Epidermal melanocyte (primary cell): ENCODE data around the gene MAPKAPK2.
"Not testable (repeated sequence)": the region's sequence is repeated elsewhere in the genome, so short reads cannot be mapped to it uniquely, and the experiment has no call there.

Experiments used
- DNase-seq: peaks from one replicate; pipeline ENCODE4 v3.0.0; 2011; ENCODE audit warnings: low spot score; ENCODE audit not compliant: insufficient read length

MAPKAPK2 gene

GRCh38 chr1:206741142-206741701, 56.5 kb downstream of the MAPKAPK2 start:
- DNase-seq, result no peak

GRCh38 chr1:206742719-206743383, 58.1 kb downstream of the MAPKAPK2 start:
- DNase-seq, result no peak

- DNase-seq, result no peak
Measured at GRCh38 chr1:206744683-206745082, 60.0 kb downstream of the MAPKAPK2 start.

GRCh38 chr1:206745301-206745700, 60.6 kb downstream of the MAPKAPK2 start:
- no peak for DNase-seq

GRCh38 chr1:206748348-206749030, 63.8 kb downstream of the MAPKAPK2 start:
- no peak for DNase-seq

- DNase-seq, result no peak
Measured at GRCh38 chr1:206751891-206752290, 67.2 kb downstream of the MAPKAPK2 start.

GRCh38 chr1:206752481-206752880, 67.8 kb downstream of the MAPKAPK2 start:
- DNase-seq, result no peak

GRCh38 chr1:206753141-206753540, 68.4 kb downstream of the MAPKAPK2 start:
- DNase-seq, result no peak

- DNase-seq, result no peak
Measured at GRCh38 chr1:206754011-206754410, 69.3 kb downstream of the MAPKAPK2 start.

GRCh38 chr1:206757524-206758266, 73.0 kb downstream of the MAPKAPK2 start:
- DNase-seq, result no peak

GRCh38 chr1:206760590-206760989, 75.9 kb downstream of the MAPKAPK2 start:
- DNase-seq, result no peak

- DNase-seq, result no peak
Measured at GRCh38 chr1:206761159-206761768, 76.6 kb downstream of the MAPKAPK2 start.

GRCh38 chr1:206762741-206763364, 78.1 kb downstream of the MAPKAPK2 start:
- not testable (repeated sequence) for DNase-seq

GRCh38 chr1:206765771-206766170, 81.1 kb downstream of the MAPKAPK2 start:
- DNase-seq, result not testable (repeated sequence)

GRCh38 chr1:206766251-206766856, 81.6 kb downstream of the MAPKAPK2 start:
- DNase-seq, result no peak

GRCh38 chr1:206768472-206769303, 84.0 kb downstream of the MAPKAPK2 start:
- DNase-seq, result no peak

GRCh38 chr1:206769304-206769731, 84.6 kb downstream of the MAPKAPK2 start:
- DNase-seq, result no peak

- DNase-seq, result no peak
Measured at GRCh38 chr1:206770531-206771337, 86.0 kb downstream of the MAPKAPK2 start, which contains the start of gene IL19. IL19 (plus strand) TSS chr1:206770773; CDS start chr1:206836663, 65,890 bp downstream.

- no peak for DNase-seq
Measured at GRCh38 chr1:206771338-206771692, 86.6 kb downstream of the MAPKAPK2 start.
